Eye (tissue), 1 donor: ENCODE results near the gene ZNHIT3.

Source experiments
- DNase-seq: peaks from one replicate; pipeline ENCODE4 v3.0.0-alpha.2; 2015

ZNHIT3 gene

GRCh38 chr17:36514856-36515255 is 28.4 kb downstream of the ZNHIT3 start:
- DNase-seq = no peak

- DNase-seq = no peak
These were observed 29.4 kb downstream of the ZNHIT3 start for GRCh38 chr17:36515837-36516236.

- DNase-seq = peak; percentile 8
These were observed 36.6 kb downstream of the ZNHIT3 start for GRCh38 chr17:36523113-36523512.

- DNase-seq = no peak
These were observed 38.0 kb downstream of the ZNHIT3 start for GRCh38 chr17:36524428-36524876.

GRCh38 chr17:36525113-36525512 is 38.6 kb downstream of the ZNHIT3 start:
- DNase-seq = no peak

GRCh38 chr17:36525888-36526287 is 39.4 kb downstream of the ZNHIT3 start:
- DNase-seq = no peak

- DNase-seq = no peak
These were observed 41.3 kb downstream of the ZNHIT3 start for GRCh38 chr17:36527621-36528250.

- DNase-seq = no peak
These were observed 42.6 kb downstream of the ZNHIT3 start for GRCh38 chr17:36529121-36529520.

GRCh38 chr17:36532435-36532975 is 46.0 kb downstream of the ZNHIT3 start:
- DNase-seq = no peak

GRCh38 chr17:36533935-36534839 is 47.7 kb downstream of the ZNHIT3 start:
- peak; percentile 73 for DNase-seq

- DNase-seq = peak; percentile 95
These were observed 48.6 kb downstream of the ZNHIT3 start, which contains the start of the genes MYO19 and PIGW for GRCh38 chr17:36534840-36535668. Gene MYO19 (minus strand): TSS chr17:36534868. CDS start chr17:36532538, 2,330 bp downstream. Gene PIGW (plus strand): TSS chr17:36534987. CDS start chr17:36537102, 2,115 bp downstream.

- no peak for DNase-seq
These were observed 49.2 kb downstream of the ZNHIT3 start for GRCh38 chr17:36535669-36536081.

- no peak for DNase-seq
These were observed 54.2 kb downstream of the ZNHIT3 start for GRCh38 chr17:36540696-36541095.

- no peak for DNase-seq
These were observed 56.3 kb downstream of the ZNHIT3 start for GRCh38 chr17:36542755-36543154.

- DNase-seq = no peak
These were observed 57.5 kb downstream of the ZNHIT3 start for GRCh38 chr17:36544044-36544306.

GRCh38 chr17:36544307-36545076 is 58.0 kb downstream of the ZNHIT3 start, which contains the start of gene GGNBP2:
Gene GGNBP2 (plus strand): TSS chr17:36544919. CDS start chr17:36545725, 806 bp downstream.
- DNase-seq = peak; percentile 97

GRCh38 chr17:36545077-36545464 is 58.6 kb downstream of the ZNHIT3 start:
- DNase-seq = no peak
